HG03139 (cell line): ENCODE measurements around the gene SDS.

Experiments
- ATAC-seq: cut with Tn5 transposase; IDR thresholded peaks from one replicate; pipeline ENCODE4 v1.9.1; 2021; ENCODE audit not compliant: unreplicated experiment

SDS gene

GRCh38 chr12:113427882-113428281 is 24.2 kb upstream of the SDS start:
- no peak for ATAC-seq

GRCh38 chr12:113425960-113426453 is 22.3 kb upstream of the SDS start:
- no peak for ATAC-seq

- no peak for ATAC-seq
These were observed 21.5 kb upstream of the SDS start for GRCh38 chr12:113424915-113425823.

GRCh38 chr12:113424456-113424855 is 20.8 kb upstream of the SDS start:
- no peak for ATAC-seq

- ATAC-seq, result no peak
These were observed 19.4 kb upstream of the SDS start for GRCh38 chr12:113422886-113423669.

GRCh38 chr12:113422030-113422885 is 18.6 kb upstream of the SDS start, which contains the start of gene SDSL:
TSS of gene SDSL (plus strand) at chr12:113422380. CDS start at chr12:113427983, 5,603 bp downstream.
- peak; percentile 93 for ATAC-seq

GRCh38 chr12:113420996-113421595 is 17.4 kb upstream of the SDS start:
- no peak for ATAC-seq

GRCh38 chr12:113418213-113418879 is 14.7 kb upstream of the SDS start:
- ATAC-seq, result no peak

- ATAC-seq, result no peak
These were observed 12.5 kb upstream of the SDS start for GRCh38 chr12:113416091-113416754.

GRCh38 chr12:113414519-113415038 is 10.9 kb upstream of the SDS start:
- no peak for ATAC-seq

- ATAC-seq, result no peak
These were observed 9.8 kb upstream of the SDS start for GRCh38 chr12:113413488-113413939.

- no peak for ATAC-seq
These were observed 5.9 kb upstream of the SDS start for GRCh38 chr12:113409462-113410124.

- no peak for ATAC-seq
These were observed 5.1 kb upstream of the SDS start for GRCh38 chr12:113408756-113409298.

GRCh38 chr12:113407931-113408600 is 4.4 kb upstream of the SDS start:
- no peak for ATAC-seq

- ATAC-seq, result no peak
These were observed 2.0 kb upstream of the SDS start for GRCh38 chr12:113405694-113406093.

GRCh38 chr12:113402586-113403260 is 964 bp downstream of the SDS start:
- no peak for ATAC-seq
